ENCODE measurements around the gene SNX27.

GRCh38 chr1:151686561-151686960 lies 74.7 kb downstream of the SNX27 start:
- no peak for TF ChIP-seq EZH2 (IDR thresholded peaks at IDR 0.05; ENCODE audit: low read depth, unreplicated experiment)
- no peak for TF ChIP-seq CTCF (conservative IDR thresholded peaks at IDR 0.05; ENCODE audit: low read depth in 2 of 2)
- no peak for TF ChIP-seq ZNF114 (CRISPR knock-in tag; IDR thresholded peaks at IDR 0.05)
- TF ChIP-seq ZNF331 (CRISPR knock-in tag; IDR thresholded peaks at IDR 0.05; ENCODE audit: low read depth): no peak
- TF ChIP-seq EZH2phosphoT487 (IDR thresholded peaks at IDR 0.05; ENCODE audit: unreplicated experiment): no peak
